H1 (cell line): ENCODE results near the gene TBX2. TPM values are rescaled to one million over a fixed set of nuclear protein-coding genes. Genes with fewer than 3 reads are reported as not detected.

Experiments used
- CTCF ChIA-PET: fragments of 300-600 bp; sonication (Branson Sonifier 250); formaldehyde crosslinking; loops from one replicate; lab custom pipeline; 2021; ENCODE audit not compliant: partially characterized antibody; lab: Charles Lee
- POLR2A ChIA-PET: fragments of 300-600 bp; sonication (Branson Sonifier 250); formaldehyde crosslinking; loops from one replicate; lab custom pipeline; 2021; ENCODE audit warnings: inconsistent platforms; ENCODE audit not compliant: partially characterized antibody; lab: Charles Lee
- DNase-seq, 2 experiments: peaks; one replicate each; pipeline versions ENCODE4 v3.0.0 to v3.0.0-alpha.2; 2010 to 2022; ENCODE audit warnings: low spot score in 2 of 2, low read depth in 1 of 2, mixed read lengths in 1 of 2
- FAIRE-seq: peaks from 2 replicates; lab custom pipeline; 2011; peaks lifted over from hg19 to GRCh38; lab: Jason Lieb, UNC
- H2AFZ ChIP-seq: 2 replicates; pipeline ENCODE4 v1.8.1; 2012; ENCODE audit warnings: low read length, inconsistent platforms
- H2AK5ac ChIP-seq: 2 replicates; pipeline ENCODE4 v1.6.1; 2013; ENCODE audit warnings: low read depth, low read length
- H2BK120ac ChIP-seq: replicated peaks from 2 replicates; pipeline ENCODE3; 2013; ENCODE audit warnings: low read depth, low read length, inconsistent platforms
- H2BK12ac ChIP-seq: 2 replicates; pipeline ENCODE4 v1.6.1; 2013; ENCODE audit warnings: low read depth, low read length
- H2BK15ac ChIP-seq: 2 replicates; pipeline ENCODE4 v1.6.1; 2013; ENCODE audit warnings: low read length
- H2BK20ac ChIP-seq: 2 replicates; pipeline ENCODE4 v1.6.1; 2013; ENCODE audit warnings: low read length
- H2BK5ac ChIP-seq: 2 replicates; pipeline ENCODE4 v1.6.1; 2013; ENCODE audit warnings: low read depth, low read length
- H3K14ac ChIP-seq: 2 replicates; pipeline ENCODE4 v1.6.1; 2013; ENCODE audit warnings: inconsistent platforms; ENCODE audit not compliant: insufficient read length
- H3K18ac ChIP-seq: 2 replicates; pipeline ENCODE4 v1.6.1; 2013; ENCODE audit warnings: low read length; ENCODE audit errors: extremely low read depth
- H3K23ac ChIP-seq: 2 replicates; pipeline ENCODE4 v1.6.1; 2013; ENCODE audit warnings: inconsistent platforms; ENCODE audit not compliant: insufficient read length
- H3K23me2 ChIP-seq: 2 replicates; pipeline ENCODE4 v1.6.1; 2013; ENCODE audit warnings: low read depth, low read length
- H3K27ac ChIP-seq: 2 replicates; pipeline ENCODE4 v1.6.1; 2011; ENCODE audit warnings: low read depth, low read length, inconsistent platforms
- H3K27me3 ChIP-seq, 4 experiments: replicated peaks in 1 of 4; 1 replicate in 1 of 4; 2 replicates in 3 of 4; pipeline versions ENCODE4 v1.6.1 to v1.8.1; 2011 to 2013; ENCODE audit warnings: low read length in 3 of 4, mild to moderate bottlenecking in 3 of 4, inconsistent platforms in 2 of 4, mixed read lengths in 2 of 4, moderate library complexity in 1 of 4; ENCODE audit not compliant: control insufficient read depth in 3 of 4, insufficient read depth in 3 of 4; ENCODE audit errors: extremely low read depth in 1 of 4
- H3K36me3 ChIP-seq, 4 experiments: 2 replicates each; pipeline versions ENCODE4 v1.6.1 to v1.8.1; 2011 to 2013; ENCODE audit warnings: mild to moderate bottlenecking in 4 of 4, low read length in 3 of 4, moderate library complexity in 2 of 4, control low read depth in 1 of 4, inconsistent platforms in 1 of 4; ENCODE audit not compliant: insufficient read depth in 4 of 4, control insufficient read depth in 2 of 4
- H3K4ac ChIP-seq: replicated peaks from 2 replicates; pipeline ENCODE3; 2013; ENCODE audit warnings: low read length, low read depth, mixed read lengths, inconsistent platforms; ENCODE audit not compliant: insufficient read length
- H3K4me1 ChIP-seq, 4 experiments: replicated peaks in 1 of 4; 1 replicate in 1 of 4; 2 replicates in 3 of 4; pipeline versions ENCODE4 v1.6.1 to v1.8.1; 2011 to 2013; ENCODE audit warnings: low read length in 3 of 4, inconsistent platforms in 2 of 4, mixed read lengths in 1 of 4; ENCODE audit not compliant: insufficient read depth in 4 of 4, control insufficient read depth in 3 of 4
- H3K4me2 ChIP-seq, 2 experiments: 2 replicates each; pipeline versions ENCODE4 v1.6.1 to v1.8.1; 2011 to 2013; ENCODE audit warnings: low read depth in 2 of 2, low read length in 2 of 2, control low read depth in 1 of 2, inconsistent platforms in 1 of 2, mild to moderate bottlenecking in 1 of 2; ENCODE audit not compliant: insufficient read depth in 1 of 2
- H3K4me3 ChIP-seq, 4 experiments: fragments of 200-600, 300-600 bp in 1 of 4; sonication (generic), shearing (Covaris generic), sonication (Bioruptor Twin) in 1 of 4; 2 replicates each; pipeline versions ENCODE4 v1.5.1 to v1.8.1; 2011 to 2016; ENCODE audit warnings: low read length in 4 of 4, low read depth in 3 of 4, control low read depth in 2 of 4, inconsistent platforms in 2 of 4, mild to moderate bottlenecking in 2 of 4, mixed read lengths in 1 of 4, moderate library complexity in 1 of 4; ENCODE audit not compliant: insufficient read depth in 2 of 4; ENCODE audit errors: extremely low read depth in 1 of 4
- H3K56ac ChIP-seq: replicated peaks from 2 replicates; pipeline ENCODE3; 2013; ENCODE audit warnings: low read depth, mild to moderate bottlenecking, mixed read lengths, low read length, inconsistent platforms; ENCODE audit not compliant: insufficient read length
- H3K79me1 ChIP-seq: 2 replicates; pipeline ENCODE4 v1.6.1; 2013; ENCODE audit warnings: low read depth, low read length, control low read depth
- H3K79me2 ChIP-seq, 2 experiments: 2 replicates each; pipeline versions ENCODE4 v1.6.1 to v1.8.1; 2012 to 2013; ENCODE audit warnings: low read length in 2 of 2, mild to moderate bottlenecking in 2 of 2, inconsistent platforms in 1 of 2; ENCODE audit not compliant: insufficient read depth in 2 of 2, control insufficient read depth in 1 of 2
- H3K9ac ChIP-seq, 4 experiments: replicated peaks in 1 of 4; 1 replicate in 1 of 4; 2 replicates in 3 of 4; pipeline versions ENCODE4 v1.6.1 to v1.8.1; 2011 to 2013; ENCODE audit warnings: low read depth in 3 of 4, low read length in 3 of 4, control low read depth in 2 of 4, mild to moderate bottlenecking in 2 of 4, moderate library complexity in 2 of 4, inconsistent platforms in 1 of 4; ENCODE audit errors: extremely low read depth in 1 of 4
- H3K9me3 ChIP-seq, 2 experiments: 2 replicates each; pipeline versions ENCODE4 v1.6.1 to v1.8.1; 2012 to 2013; ENCODE audit warnings: mild to moderate bottlenecking in 2 of 2, moderate library complexity in 2 of 2, control low read depth in 1 of 2, inconsistent platforms in 1 of 2, low read depth in 1 of 2, low read length in 1 of 2, mixed read lengths in 1 of 2; ENCODE audit not compliant: insufficient read depth in 2 of 2
- H4K20me1 ChIP-seq, 2 experiments: replicated peaks in 1 of 2; 2 replicates each; pipeline versions ENCODE3 to v1.8.1; 2011 to 2013; ENCODE audit warnings: inconsistent platforms in 2 of 2, low read length in 2 of 2, mild to moderate bottlenecking in 1 of 2; ENCODE audit not compliant: insufficient read depth in 2 of 2, control insufficient read depth in 1 of 2
- H4K5ac ChIP-seq: 2 replicates; pipeline ENCODE4 v1.6.1; 2013; ENCODE audit warnings: low read length, low read depth, mixed read lengths, inconsistent platforms; ENCODE audit not compliant: insufficient read length
- H4K8ac ChIP-seq: 2 replicates; pipeline ENCODE4 v1.8.0; 2013; ENCODE audit warnings: mild to moderate bottlenecking, moderate library complexity, low read length, inconsistent platforms; ENCODE audit not compliant: insufficient read depth; ENCODE audit errors: extremely low read depth
- H4K91ac ChIP-seq: replicated peaks from 2 replicates; pipeline ENCODE3; 2013; ENCODE audit warnings: low read length, mixed read lengths, inconsistent platforms; ENCODE audit not compliant: insufficient read length
- ASH2L ChIP-seq: fragments of 200-600, 300-600 bp; sonication (generic); IDR thresholded peaks from one replicate; pipeline ENCODE4 v1.7.1; 2017; ENCODE audit warnings: low read length
- ATF2 ChIP-seq: IDR thresholded peaks from 2 replicates; pipeline ENCODE4 v1.6.1; 2012; ENCODE audit warnings: low read length, inconsistent platforms
- CEBPB ChIP-seq: IDR thresholded peaks from 2 replicates; pipeline ENCODE4 v1.6.1; 2012; ENCODE audit warnings: low read depth, low read length
- GTF2F1 ChIP-seq: IDR thresholded peaks from 2 replicates; pipeline ENCODE4 v1.6.1; 2012; ENCODE audit warnings: low read depth, low read length, improper control_type of control experiment, borderline replicate concordance
- NRF1 ChIP-seq: IDR thresholded peaks from 2 replicates; pipeline ENCODE4 v1.6.1; 2011; ENCODE audit warnings: mild to moderate bottlenecking, low read depth, low read length, improper control_type of control experiment
- POLR2AphosphoS5 ChIP-seq: IDR thresholded peaks from 2 replicates; pipeline ENCODE4 v1.6.1; 2011; ENCODE audit warnings: low read depth, low read length
- RFX5 ChIP-seq: IDR thresholded peaks from 2 replicates; pipeline ENCODE4 v1.6.1; 2011; ENCODE audit warnings: low read depth, low read length, improper control_type of control experiment, borderline replicate concordance
- SIN3A ChIP-seq, 2 experiments: IDR thresholded peaks in 1 of 2; conservative IDR thresholded peaks in 1 of 2; 2 replicates each; pipeline ENCODE4 v1.6.1; 2011 to 2012; ENCODE audit warnings: low read length in 2 of 2, improper control_type of control experiment in 1 of 2, low read depth in 1 of 2, mild to moderate bottlenecking in 1 of 2
- SIX5 ChIP-seq: IDR thresholded peaks from 2 replicates; pipeline ENCODE4 v1.6.1; 2011; ENCODE audit warnings: mild to moderate bottlenecking, low read depth, low read length
- SP1 ChIP-seq: IDR thresholded peaks from 2 replicates; pipeline ENCODE4 v1.6.1; 2011; ENCODE audit warnings: low read depth, low read length
- WGBS, 2 experiments: shearing (Covaris generic) in 1 of 2; methylation state at CpG; one replicate each; pipeline versions ENCODE4 v1.1.6 to v1.1.7; 2013 to 2015; ENCODE audit warnings: low lambda C conversion rate in 2 of 2, mixed read lengths in 2 of 2, inconsistent platforms in 1 of 2, low coverage in 1 of 2, missing lambda C conversion rate in 1 of 2; ENCODE audit not compliant: insufficient replicate concordance in 2 of 2, insufficient coverage in 1 of 2, insufficient read length in 1 of 2; ENCODE audit errors: extremely low coverage in 1 of 2, missing lambda C conversion rate in 1 of 2; 5-methylcytosine and 5-hydroxymethylcytosine counted together
- polyA plus RNA-seq, 7 experiments: library from polyadenylated mRNA; depleted of rRNA in 3 of 7; stranded (reverse) in 5 of 7; unstranded in 2 of 7; fragments of >200 nt in 5 of 7; fragments of 200-250 nt in 2 of 7; gene quantifications; 1 replicate in 5 of 7; 2 replicates in 1 of 7; 4 replicates in 1 of 7; pipeline versions ENCODE4 v1.2.1 to v1.2.3, GENCODE V29; 2011 to 2013; ENCODE audit warnings: missing spikeins in 2 of 7, mixed read lengths in 2 of 7
- total RNA-seq: library from RNA; stranded (reverse); fragmentation: NEBNext Ultra II Directional; extraction: Animal tissue kit (Norgen Biotek cat#: 25700); gene quantifications from 2 replicates; pipeline ENCODE4 v1.2.1, GENCODE V29; 2021

TBX2 gene
- total and polyA plus RNA-seq, 2 of the 8 experiments (the other 6 are each of a cell fraction or from before 2014, with no cell fraction given), result not detected

GRCh38 chr17:61352781-61353491, 46.7 kb upstream of the TBX2 start:
- Histone ChIP-seq H3K56ac (no peak overlapping the region), H3K36me3 (no peaks in the 10 kb centered on the region), H3K79me2 (no peaks in the 10 kb centered on the region), H2BK20ac (0 out of 2 replicates have a peak overlapping the region, but pooled peaks have one; percentile 48), H2AK5ac (no peak overlapping the region), H3K4me2 (no peak overlapping the region; a peak in 1 of 4 replicates), H3K4ac (no peak overlapping the region), H2BK5ac (no peak overlapping the region), H3K27ac (no peak overlapping the region), H3K14ac (no peak overlapping the region), H3K4me1 (peaks cover 0 to 13% (median 8%) of the 10 kb centered on the region in 4 experiments; a peak in 4 of 7 replicates), H4K8ac (no peak overlapping the region), H3K9ac (peak overlapping the region in 1 of 4 experiments; percentile 21; a peak in 1 of 7 replicates), H3K23me2 (peaks cover 3% of the 10 kb centered on the region; the same call in 1 of the 2 replicates), H4K5ac (no peak overlapping the region), H3K27me3 (no peaks in the 10 kb centered on the region), H2BK120ac (no peak overlapping the region), H3K9me3 (no peaks in the 10 kb centered on the region), H3K23ac (no peak overlapping the region), H4K91ac (no peak overlapping the region), H3K4me3 (no peak overlapping the region), H4K20me1 (no peaks in the 10 kb centered on the region), H2AFZ (no peak overlapping the region), H3K18ac (0 out of 2 replicates have a peak overlapping the region, but pooled peaks have one; percentile 56), H2BK12ac (0 out of 2 replicates have a peak overlapping the region, but pooled peaks have one; percentile 60), H3K79me1 (no peaks in the 10 kb centered on the region), H2BK15ac (0 out of 2 replicates have a peak overlapping the region, but pooled peaks have one; percentile 46)
- 77% methylated on average over 12 of the region's 12 CpGs; no CpG with 5 or more reads in 1 of the 2 experiments for WGBS, 2 experiments
- no peak for DNase-seq
- FAIRE-seq, result no peak
- ChIA-PET CTCF (interaction anchor here (0.6 to 1.3 kb wide), 3 partner anchors 9 to 37 kb away, joined by 3 to 4 read pairs (median 3); no protein-coding TSS in a partner anchor), POLR2A (interaction anchor here (0.7 kb wide), 1 partner anchor 8 kb away, joined by 3 read pairs; no protein-coding TSS in a partner anchor)
- TF ChIP-seq POLR2AphosphoS5 (no peak), GTF2F1 (no peak), ATF2 (no peak), SIN3A (conservative IDR thresholded peaks at IDR 0.05 in 1 of 2, IDR thresholded peaks at IDR 0.05 in 1 of 2; ENCODE audit: low read depth in 1 of 2, low read length in 2 of 2) (no peak), SIX5 (no peak), RFX5 (no peak), CEBPB (no peak), NRF1 (no peak), ASH2L (no peak), SP1 (no peak)
